Keratinocyte (primary cell): Measurements from ENCODE around the gene NES. TPM values are rescaled to one million over a fixed set of nuclear protein-coding genes. Genes with fewer than 3 reads are reported as not detected.

Experiments
- DNase-seq: peaks from one replicate; pipeline ENCODE4 v3.0.0-alpha.2; 2011; ENCODE audit warnings: low read depth, missing footprints, low spot score
- FAIRE-seq: peaks from 2 replicates; lab custom pipeline; 2011; peaks lifted over from hg19 to GRCh38; lab: Jason Lieb, UNC
- H2AFZ ChIP-seq: 2 replicates; pipeline ENCODE4 v1.6.0; 2012; ENCODE audit warnings: low read length, control low read depth, inconsistent platforms; ENCODE audit not compliant: control insufficient read depth
- H3K27ac ChIP-seq: 2 replicates; pipeline ENCODE4 v1.5.1; 2011; ENCODE audit warnings: low read length; ENCODE audit not compliant: control insufficient read depth, insufficient read depth
- H3K27me3 ChIP-seq: 3 replicates; pipeline ENCODE4 v1.6.0; 2011; ENCODE audit warnings: low read length; ENCODE audit not compliant: control insufficient read depth, insufficient read depth; ENCODE audit errors: extremely low read depth
- H3K36me3 ChIP-seq, 2 experiments: 2 replicates in 1 of 2; 3 replicates in 1 of 2; pipeline ENCODE4 v1.5.1; 2011; ENCODE audit warnings: low read length in 2 of 2, mild to moderate bottlenecking in 1 of 2; ENCODE audit not compliant: control insufficient read depth in 2 of 2, insufficient read depth in 2 of 2; ENCODE audit errors: extremely low read depth in 1 of 2
- H3K4me1 ChIP-seq: 3 replicates; pipeline ENCODE4 v1.5.1; 2011; ENCODE audit warnings: low read length; ENCODE audit not compliant: control insufficient read depth, insufficient read depth; ENCODE audit errors: extremely low read depth
- H3K4me2 ChIP-seq: 3 replicates; pipeline ENCODE4 v1.6.0; 2011; ENCODE audit warnings: low read depth, low read length; ENCODE audit not compliant: control insufficient read depth, insufficient read depth; ENCODE audit errors: extremely low read depth
- H3K4me3 ChIP-seq, 3 experiments: fragments of 200-600 bp in 1 of 3; sonication (generic) in 1 of 3; 2 replicates in 2 of 3; 3 replicates in 1 of 3; pipeline ENCODE4 v1.5.1; 2011 to 2016; ENCODE audit warnings: low read length in 3 of 3, mild to moderate bottlenecking in 3 of 3, control low read depth in 2 of 3, inconsistent platforms in 1 of 3, low read depth in 1 of 3, mixed read lengths in 1 of 3, mixed run types in 1 of 3, moderate library complexity in 1 of 3; ENCODE audit not compliant: control insufficient read depth in 2 of 3, insufficient read depth in 2 of 3; ENCODE audit errors: extremely low read depth in 1 of 3
- H3K79me2 ChIP-seq: 2 replicates; pipeline ENCODE4 v1.6.0; 2012; ENCODE audit warnings: low read length; ENCODE audit not compliant: control insufficient read depth, insufficient read depth
- H3K9ac ChIP-seq: 3 replicates; pipeline ENCODE4 v1.6.0; 2011; ENCODE audit warnings: low read length; ENCODE audit not compliant: control insufficient read depth, insufficient read depth; ENCODE audit errors: extremely low read depth
- H3K9me1 ChIP-seq: 3 replicates; pipeline ENCODE4 v1.6.0; 2011; ENCODE audit warnings: low read length; ENCODE audit not compliant: control insufficient read depth, insufficient read depth; ENCODE audit errors: extremely low read depth
- H3K9me3 ChIP-seq: 2 replicates; pipeline ENCODE4 v1.5.1; 2012; ENCODE audit warnings: low read depth, low read length; ENCODE audit not compliant: control insufficient read depth
- H4K20me1 ChIP-seq: 3 replicates; pipeline ENCODE4 v1.6.0; 2011; ENCODE audit warnings: low read length; ENCODE audit not compliant: control insufficient read depth, insufficient read depth; ENCODE audit errors: extremely low read depth
- EZH2 ChIP-seq: IDR thresholded peaks from one replicate; pipeline ENCODE4 v1.6.1; 2012; ENCODE audit warnings: inconsistent platforms, mild to moderate bottlenecking, low read length, moderate library complexity
- dilution Hi-C: fragments of 300-500 bp; cut with MboI; formaldehyde crosslinking; loops from one replicate; pipeline ENCODE4 v1.7.0; 2020; ENCODE audit warnings: low sequenced_read_pairs; ENCODE audit not compliant: extremely low pct_ligation_motif_present
- polyA plus RNA-seq, 5 experiments: library from polyadenylated mRNA; depleted of rRNA in 3 of 5; stranded (reverse) in 3 of 5; stranded (forward) in 1 of 5; unstranded in 1 of 5; fragments of >200 nt; gene quantifications; 1 replicate in 1 of 5; 2 replicates in 3 of 5; 3 replicates in 1 of 5; pipeline versions ENCODE4 v1.2.1 to v1.2.3, GENCODE V29; 2011 to 2012; ENCODE audit warnings: missing spikeins in 2 of 5, low read depth in 1 of 5, low replicate concordance in 1 of 5
- TF ChIP-seq, protein P1 (sequence below), 3 experiments: IDR thresholded peaks in 1 of 3; conservative IDR thresholded peaks in 1 of 3; optimal IDR thresholded peaks in 1 of 3; 2 replicates in 2 of 3; 3 replicates in 1 of 3; pipeline versions ENCODE3 to v1.5.1; 2011; ENCODE audit warnings: low read length in 3 of 3, mild to moderate bottlenecking in 3 of 3, moderate library complexity in 2 of 3, control low read depth in 1 of 3, inconsistent platforms in 1 of 3; ENCODE audit not compliant: insufficient read depth in 2 of 3; ENCODE audit errors: extremely low read depth in 1 of 3

Gene NES
- polyA plus RNA-seq, 1 donor (not counting 4 experiments of a cell fraction or from before 2014, with no cell fraction given), result not detected

DNA sequence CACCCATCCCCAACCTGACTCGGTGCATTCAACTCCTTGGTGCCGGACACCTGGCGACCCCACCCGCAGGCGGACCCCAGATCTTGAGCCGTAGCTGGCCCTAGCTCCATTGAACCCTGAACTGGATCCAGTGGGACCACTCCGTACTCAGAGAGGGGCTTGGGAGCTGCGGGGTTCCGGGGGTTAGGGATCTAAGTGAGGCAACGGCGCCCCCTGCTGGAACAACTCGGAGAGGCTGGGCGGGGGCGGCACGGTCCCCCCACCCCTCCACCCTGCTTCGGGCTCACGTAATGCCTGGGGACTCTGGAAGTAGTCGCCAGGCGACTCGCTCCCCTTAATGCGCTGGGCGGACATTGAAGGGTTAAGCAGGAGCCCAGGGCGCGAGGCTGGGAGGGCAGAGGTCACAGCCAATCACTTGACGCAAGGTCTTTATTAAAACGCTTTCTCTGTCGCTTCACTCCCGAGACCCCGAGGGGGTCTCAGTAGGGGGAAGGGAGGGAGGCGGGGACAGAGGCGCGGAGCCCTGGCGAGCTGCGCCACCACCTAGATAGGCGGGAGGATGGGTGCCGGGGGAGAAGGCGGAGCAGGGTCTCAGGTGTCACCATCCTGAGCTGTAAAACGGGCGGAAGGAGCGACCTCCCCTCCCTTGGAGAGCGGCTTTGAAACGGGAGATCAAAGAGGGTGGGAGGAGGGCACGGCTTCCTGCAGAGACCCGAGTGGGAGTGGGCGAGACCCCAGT is 28.9 kb upstream of the NES start:
- Histone ChIP-seq H4K20me1 (no peaks in the 10 kb centered on the region), H3K9me1 (no peaks in the 10 kb centered on the region), H3K4me2 (peak overlapping the region; percentile 89), H3K4me3 (peak overlapping the region; percentile 31 to 51 (median 50)), H3K79me2 (no peaks in the 10 kb centered on the region), H3K4me1 (peaks cover 37% of the 10 kb centered on the region), H3K27ac (no peak overlapping the region), H3K9me3 (no peaks in the 10 kb centered on the region), H3K27me3 (peaks cover 20% of the 10 kb centered on the region), H2AFZ (peak overlapping the region; percentile 41), H3K36me3 (no peaks in the 10 kb centered on the region), H3K9ac (peak overlapping the region; percentile 58)
- DNase-seq (no peak), FAIRE-seq (no peak)
- TF ChIP-seq EZH2, result peak; percentile 27
- TF ChIP-seq, protein P1, sequence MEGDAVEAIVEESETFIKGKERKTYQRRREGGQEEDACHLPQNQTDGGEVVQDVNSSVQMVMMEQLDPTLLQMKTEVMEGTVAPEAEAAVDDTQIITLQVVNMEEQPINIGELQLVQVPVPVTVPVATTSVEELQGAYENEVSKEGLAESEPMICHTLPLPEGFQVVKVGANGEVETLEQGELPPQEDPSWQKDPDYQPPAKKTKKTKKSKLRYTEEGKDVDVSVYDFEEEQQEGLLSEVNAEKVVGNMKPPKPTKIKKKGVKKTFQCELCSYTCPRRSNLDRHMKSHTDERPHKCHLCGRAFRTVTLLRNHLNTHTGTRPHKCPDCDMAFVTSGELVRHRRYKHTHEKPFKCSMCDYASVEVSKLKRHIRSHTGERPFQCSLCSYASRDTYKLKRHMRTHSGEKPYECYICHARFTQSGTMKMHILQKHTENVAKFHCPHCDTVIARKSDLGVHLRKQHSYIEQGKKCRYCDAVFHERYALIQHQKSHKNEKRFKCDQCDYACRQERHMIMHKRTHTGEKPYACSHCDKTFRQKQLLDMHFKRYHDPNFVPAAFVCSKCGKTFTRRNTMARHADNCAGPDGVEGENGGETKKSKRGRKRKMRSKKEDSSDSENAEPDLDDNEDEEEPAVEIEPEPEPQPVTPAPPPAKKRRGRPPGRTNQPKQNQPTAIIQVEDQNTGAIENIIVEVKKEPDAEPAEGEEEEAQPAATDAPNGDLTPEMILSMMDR (optimal IDR thresholded peaks at IDR 0.05 in 1 of 3, IDR thresholded peaks at IDR 0.05 in 1 of 3, conservative IDR thresholded peaks at IDR 0.05 in 1 of 3; ENCODE audit: extremely low read depth in 1 of 3, insufficient read depth in 2 of 3, low read length in 3 of 3), result peak; percentile 67 to 91 (median 83)
- dilution Hi-C loops, result no loop called here

DNA sequence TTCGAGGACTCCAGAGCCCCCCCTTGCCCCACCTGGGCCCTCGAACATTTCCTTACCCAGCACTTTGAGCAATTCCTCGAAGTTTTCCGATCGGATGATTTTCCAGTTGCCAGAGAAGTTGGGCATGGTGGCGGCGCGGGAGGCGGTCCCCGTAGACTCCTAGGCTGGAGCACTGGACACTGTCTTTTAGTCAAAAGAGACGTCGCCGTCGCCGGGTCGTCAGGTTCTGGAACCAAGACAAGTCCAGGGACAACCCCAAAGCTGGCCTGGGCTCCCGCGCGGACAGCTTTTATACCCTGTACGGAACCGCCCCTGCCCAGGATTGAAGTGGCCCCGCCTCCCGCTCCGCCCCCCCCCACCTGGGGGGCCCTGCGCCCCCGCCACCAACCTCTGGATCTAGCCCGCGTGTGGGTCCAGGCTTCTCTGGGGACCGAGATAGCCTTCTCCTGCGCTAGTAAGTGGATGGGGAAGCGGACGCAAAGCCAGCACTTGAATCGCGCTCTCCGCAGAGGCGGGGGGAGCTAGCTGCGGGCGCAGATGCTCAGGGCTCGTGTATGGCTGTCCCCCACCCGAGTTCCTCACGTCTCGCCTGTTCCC is 28.2 kb upstream of the NES start, which contains the start of gene CRABP2:
Gene CRABP2, minus strand, starts transcription at position 263 of the 597 bp plus-strand sequence. Its CDS starts 137 bp downstream, at position 126.
- dilution Hi-C loops, result no loop called here
- H4K20me1 ChIP-seq, result no peaks in the 10 kb centered on the region
- no peaks in the 10 kb centered on the region for H3K9me1 ChIP-seq
- peak within 1 kb of the TSS; percentile 89 for H3K4me2 ChIP-seq
- no peaks in the 10 kb centered on the region for H3K36me3 ChIP-seq
- H3K9me3 ChIP-seq, result no peaks in the 10 kb centered on the region
- H3K9ac ChIP-seq, result peak within 1 kb of the TSS; percentile 58
- FAIRE-seq, result no peak
- H3K79me2 ChIP-seq, result no peaks in the 10 kb centered on the region
- H3K4me3 ChIP-seq, result peak within 1 kb of the TSS; percentile 31 to 51 (median 50)
- no peak for TF ChIP-seq EZH2
- TF ChIP-seq, protein P1 (optimal IDR thresholded peaks at IDR 0.05 in 1 of 3, IDR thresholded peaks at IDR 0.05 in 1 of 3, conservative IDR thresholded peaks at IDR 0.05 in 1 of 3; ENCODE audit: extremely low read depth in 1 of 3, insufficient read depth in 2 of 3, low read length in 3 of 3), result no peak
- peak within 1 kb of the TSS; percentile 41 for H2AFZ ChIP-seq
- H3K4me1 ChIP-seq, result peaks cover 32% of the 10 kb centered on the region
- no peak for DNase-seq
- no peak within 1 kb of the TSS for H3K27ac ChIP-seq
- peaks cover 20% of the 10 kb centered on the region for H3K27me3 ChIP-seq
